Measurements from ENCODE around the gene TMEM80.
"Not testable (repeated sequence)": the region's sequence is repeated elsewhere in the genome, so short reads cannot be mapped to it uniquely, and the experiment has no call there.

The TMEM80 gene

DNA sequence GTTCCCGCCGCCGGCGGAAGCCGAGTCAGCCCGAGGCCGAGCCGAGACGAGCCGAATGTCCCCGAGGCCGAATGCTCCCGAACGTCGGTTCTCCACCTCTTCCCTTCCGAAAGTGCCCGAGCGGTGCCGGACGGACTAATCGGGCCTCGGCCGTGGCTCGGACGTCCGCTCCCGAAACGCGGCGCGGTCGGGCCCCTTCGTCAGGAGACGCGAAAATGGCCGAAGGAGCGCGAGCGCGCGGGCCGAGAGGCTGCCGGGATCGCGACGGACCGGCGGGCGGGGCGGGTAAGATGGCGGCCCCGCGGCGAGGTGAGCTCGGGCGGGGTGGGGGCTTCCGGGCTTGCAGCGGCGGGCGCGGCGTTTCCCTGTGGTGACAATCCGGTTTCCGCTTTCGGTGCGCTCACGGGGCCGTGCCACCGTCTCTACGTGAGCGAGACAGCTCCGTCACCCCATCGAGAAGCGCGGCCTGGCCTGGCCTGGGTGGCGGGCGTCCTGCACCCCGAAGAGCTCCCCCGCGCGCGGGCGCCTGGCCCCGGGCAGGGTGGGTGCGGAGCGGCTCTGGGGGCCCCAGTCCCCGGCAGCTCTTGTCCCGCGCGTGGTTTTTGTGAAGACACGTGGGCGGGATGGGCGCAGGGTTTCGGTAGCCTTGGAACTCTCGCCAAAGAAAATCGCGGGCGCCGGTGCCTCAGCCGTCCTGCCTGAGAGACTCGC, at the start of gene TMEM80:
TSS of gene TMEM80 (plus strand) at position 279 of the 711 bp plus-strand sequence. CDS start at position 291, 12 bp downstream.
- in situ Hi-C loops (cut with MboI; ENCODE audit: low sequenced_read_pairs), result no loop called here

DNA sequence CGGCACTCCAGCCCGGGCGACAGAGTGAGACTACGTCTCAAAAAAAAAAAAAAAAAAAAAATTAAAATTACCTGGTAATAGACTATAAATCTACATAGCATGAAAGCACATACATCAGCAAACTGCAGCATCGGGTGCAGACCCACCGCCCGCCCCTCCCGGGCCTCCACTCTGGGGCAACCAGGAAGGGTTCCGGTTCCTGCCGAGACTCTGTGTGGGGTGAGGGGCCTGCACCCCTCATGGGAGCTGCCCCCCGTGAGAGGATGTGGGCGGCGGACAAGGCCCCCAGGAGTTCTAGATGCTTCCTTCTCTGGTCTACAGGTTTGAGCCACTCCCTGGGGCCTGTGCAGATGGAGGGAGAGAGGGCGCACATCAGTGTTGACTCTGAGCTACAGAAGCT, 49.4 kb upstream of the TMEM80 start:
- in situ Hi-C loops (cut with MboI; ENCODE audit: low sequenced_read_pairs), result no loop called here

DNA sequence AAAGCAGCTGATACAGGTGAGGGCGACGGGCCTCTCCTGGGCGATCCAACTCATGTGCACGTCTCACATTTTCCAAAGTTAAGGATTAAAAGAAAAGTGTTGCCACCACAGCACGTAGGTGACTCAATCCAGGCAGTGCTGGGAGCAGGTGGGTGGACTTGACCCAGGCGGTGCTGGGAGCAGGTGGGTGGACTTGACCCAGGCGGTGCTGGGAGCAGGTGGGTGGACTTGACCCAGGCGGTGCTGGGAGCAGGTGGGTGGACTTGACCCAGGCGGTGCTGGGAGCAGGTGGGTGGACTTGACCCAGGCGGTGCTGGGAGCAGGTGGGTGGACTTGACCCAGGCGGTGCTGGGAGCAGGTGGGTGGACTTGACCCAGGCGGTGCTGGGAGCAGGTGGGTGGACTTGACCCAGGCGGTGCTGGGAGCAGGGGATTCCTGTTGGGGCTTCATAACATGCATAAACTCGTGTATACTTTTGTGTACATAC, 47.9 kb upstream of the TMEM80 start:
- in situ Hi-C loops (cut with MboI; ENCODE audit: low sequenced_read_pairs), result not testable (repeated sequence)

DNA sequence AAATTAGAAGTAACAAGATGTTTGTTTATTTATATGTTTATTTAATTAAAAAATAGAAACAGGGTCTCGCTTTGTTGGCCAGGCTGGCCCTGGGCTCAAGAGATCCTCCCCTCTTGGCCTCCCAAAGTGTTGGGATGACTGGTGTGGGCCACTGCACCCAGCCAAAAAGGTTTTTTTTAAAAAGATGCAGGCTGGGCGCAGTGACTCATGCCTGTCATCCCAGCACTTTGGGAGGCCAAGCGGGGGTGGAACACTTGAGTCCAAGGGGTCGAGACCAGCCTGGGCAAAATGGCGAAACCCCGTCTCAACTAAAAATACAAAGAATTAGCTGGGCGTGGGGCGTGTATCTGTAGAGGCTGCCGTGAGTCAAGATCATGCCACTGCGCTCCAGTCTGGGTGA, 45.1 kb upstream of the TMEM80 start:
- in situ Hi-C loops (cut with MboI; ENCODE audit: low sequenced_read_pairs), result no loop called here

DNA sequence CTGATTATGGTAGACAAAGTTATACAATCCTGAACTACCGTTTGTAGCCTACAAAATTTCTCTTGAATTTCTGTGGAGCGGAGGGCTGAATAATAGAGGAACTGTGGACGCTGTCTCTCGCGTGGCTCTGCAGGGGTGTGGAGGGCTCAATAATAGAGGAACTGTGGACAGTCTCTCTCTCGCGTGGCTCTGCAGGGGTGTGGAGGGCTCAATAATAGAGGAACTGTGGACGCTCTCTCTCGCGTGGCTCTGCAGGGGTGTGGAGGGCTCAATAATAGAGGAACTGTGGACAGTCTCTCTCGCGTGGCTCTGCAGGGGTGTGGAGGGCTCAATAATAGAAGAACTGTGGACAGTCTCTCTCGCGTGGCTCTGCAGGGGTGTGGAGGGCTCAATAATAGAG, 42.5 kb upstream of the TMEM80 start:
- in situ Hi-C loops (cut with MboI; ENCODE audit: low sequenced_read_pairs), result not testable (repeated sequence)

DNA sequence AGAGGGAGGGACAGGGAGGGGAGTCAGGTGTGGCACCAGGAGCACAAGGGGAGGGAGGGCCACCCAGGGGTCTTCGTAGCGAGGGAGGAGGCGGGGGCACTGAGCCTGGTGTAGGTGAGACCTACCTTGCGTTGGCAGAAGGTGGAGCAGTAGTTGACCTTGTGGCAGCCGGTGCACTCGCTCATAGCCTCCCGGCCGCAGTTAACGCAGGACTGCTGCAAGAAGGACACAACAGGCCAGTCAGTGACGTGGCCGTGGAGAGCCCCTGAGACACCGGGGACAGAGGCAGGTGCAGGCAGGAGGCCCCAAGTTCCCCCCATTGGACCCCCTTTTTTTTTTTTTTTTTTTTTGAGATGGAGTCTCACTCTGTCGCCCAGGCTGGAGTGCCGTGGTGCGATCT, 41.8 kb upstream of the TMEM80 start:
- in situ Hi-C loops (cut with MboI; ENCODE audit: low sequenced_read_pairs), result no loop called here

DNA sequence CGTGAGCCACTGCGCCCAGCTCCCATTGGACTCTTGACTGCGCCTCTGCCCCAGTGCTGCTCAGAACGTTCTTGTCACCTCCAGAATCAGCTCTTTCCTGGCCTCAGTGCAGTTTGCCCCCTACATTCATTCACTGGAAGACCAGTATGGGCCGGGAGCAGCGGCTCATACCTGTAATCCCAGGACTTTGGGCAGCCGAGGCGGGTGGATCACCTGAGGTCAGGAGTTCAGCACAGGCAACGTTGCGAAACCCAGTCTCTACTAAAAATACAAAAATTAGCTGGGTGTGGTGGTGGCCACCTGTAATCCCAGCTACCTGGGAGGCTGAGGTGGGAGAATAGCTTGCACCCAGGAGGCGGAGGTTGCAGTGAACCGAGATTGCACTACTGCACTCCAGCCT, 41.2 kb upstream of the TMEM80 start:
- in situ Hi-C loops (cut with MboI; ENCODE audit: low sequenced_read_pairs), result not testable (repeated sequence)

DNA sequence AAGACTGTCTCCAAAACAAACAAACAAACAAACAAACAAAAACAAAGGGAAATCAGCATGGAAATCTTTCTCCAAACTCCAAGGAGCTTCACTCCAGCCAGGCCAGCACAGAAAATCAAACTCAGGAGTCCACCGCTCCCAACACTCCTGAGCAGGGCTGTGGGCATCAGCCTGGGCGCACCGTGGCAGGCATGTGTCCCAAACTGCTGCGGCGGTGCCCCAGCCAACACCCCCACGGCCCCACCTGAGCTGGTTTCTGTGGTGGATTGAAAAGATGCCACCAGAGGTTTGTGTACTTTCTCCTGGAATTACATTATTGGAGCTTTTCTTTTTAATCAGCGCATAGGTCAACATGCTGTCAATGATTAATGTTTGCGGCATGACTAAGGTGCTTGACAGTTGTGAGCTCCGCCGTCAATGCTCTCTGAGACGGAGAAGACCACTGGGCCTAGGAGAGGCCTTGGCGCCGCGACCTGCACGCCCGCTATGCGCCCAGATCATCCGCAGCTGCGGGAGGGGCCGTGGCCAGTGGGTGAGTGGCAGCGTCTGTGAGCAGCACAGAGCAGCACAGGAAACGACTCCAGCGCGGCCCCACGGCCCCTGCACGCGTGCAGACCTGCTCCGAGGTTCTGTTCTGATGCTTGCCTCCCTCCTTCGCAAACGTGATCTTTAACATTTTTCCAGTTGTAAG, 40.4 kb upstream of the TMEM80 start:
- in situ Hi-C loops (cut with MboI; ENCODE audit: low sequenced_read_pairs), result no loop called here

DNA sequence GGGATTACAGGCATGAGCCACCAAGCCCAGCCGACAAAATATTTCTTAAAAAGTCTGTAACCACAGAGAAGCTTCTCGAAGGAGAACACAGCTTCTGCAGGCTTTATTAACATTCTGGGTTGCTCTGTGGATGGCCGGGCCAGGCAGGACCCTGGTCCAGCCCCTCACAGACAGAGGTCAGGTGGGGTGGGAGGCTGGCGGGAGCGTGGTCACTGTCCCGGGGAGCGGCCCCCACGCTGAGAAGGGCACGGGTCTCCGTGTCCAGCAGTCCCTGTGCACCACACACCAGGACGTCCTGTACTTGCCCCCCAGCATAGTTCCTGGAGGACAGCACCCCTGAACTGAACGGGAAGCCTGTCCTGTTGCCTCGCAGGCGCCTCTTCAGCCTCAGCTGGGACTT, 39.2 kb upstream of the TMEM80 start:
- in situ Hi-C loops (cut with MboI; ENCODE audit: low sequenced_read_pairs), result no loop called here

DNA sequence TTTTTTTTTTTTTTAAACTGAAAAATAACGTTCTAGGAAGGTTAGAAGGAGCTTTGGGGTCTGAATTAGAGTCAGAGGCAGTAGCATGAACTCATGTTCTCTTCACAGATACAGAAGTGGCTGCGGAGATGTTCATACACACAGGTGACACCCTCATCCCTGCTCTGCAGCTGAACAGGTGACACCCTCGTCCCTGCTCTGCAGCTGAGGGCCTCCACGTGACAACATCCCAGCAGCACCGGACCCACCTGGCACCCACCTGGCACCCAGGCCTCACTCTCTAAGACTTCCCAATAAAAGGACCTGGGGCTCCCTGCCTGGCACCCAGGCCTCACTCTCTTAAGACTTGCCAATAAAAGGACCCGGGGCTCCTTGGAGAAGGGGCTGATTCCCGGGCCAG, 38.8 kb upstream of the TMEM80 start:
- in situ Hi-C loops (cut with MboI; ENCODE audit: low sequenced_read_pairs), result no loop called here

DNA sequence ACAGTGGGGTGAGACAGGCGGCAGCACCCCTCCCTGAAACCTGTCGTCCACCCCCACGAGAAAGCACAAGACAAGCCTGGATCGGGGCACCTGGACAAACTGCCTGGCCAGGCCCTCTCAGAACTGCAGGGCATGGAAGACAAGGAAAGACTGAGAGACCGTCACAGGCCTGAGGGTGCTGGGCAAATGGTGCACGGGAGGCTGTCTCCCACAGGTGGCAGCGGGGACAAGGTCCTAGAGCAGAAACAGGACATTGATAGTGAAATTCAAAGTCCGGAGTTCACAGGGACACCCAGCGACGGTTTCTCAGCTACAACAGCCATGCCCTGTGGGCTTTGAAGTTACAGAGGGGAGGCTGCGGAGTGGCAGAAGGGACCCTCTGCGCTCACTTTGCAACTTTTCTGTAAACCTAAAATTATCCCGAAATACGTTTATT, 37.9 kb upstream of the TMEM80 start:
- in situ Hi-C loops (cut with MboI; ENCODE audit: low sequenced_read_pairs), result no loop called here

DNA sequence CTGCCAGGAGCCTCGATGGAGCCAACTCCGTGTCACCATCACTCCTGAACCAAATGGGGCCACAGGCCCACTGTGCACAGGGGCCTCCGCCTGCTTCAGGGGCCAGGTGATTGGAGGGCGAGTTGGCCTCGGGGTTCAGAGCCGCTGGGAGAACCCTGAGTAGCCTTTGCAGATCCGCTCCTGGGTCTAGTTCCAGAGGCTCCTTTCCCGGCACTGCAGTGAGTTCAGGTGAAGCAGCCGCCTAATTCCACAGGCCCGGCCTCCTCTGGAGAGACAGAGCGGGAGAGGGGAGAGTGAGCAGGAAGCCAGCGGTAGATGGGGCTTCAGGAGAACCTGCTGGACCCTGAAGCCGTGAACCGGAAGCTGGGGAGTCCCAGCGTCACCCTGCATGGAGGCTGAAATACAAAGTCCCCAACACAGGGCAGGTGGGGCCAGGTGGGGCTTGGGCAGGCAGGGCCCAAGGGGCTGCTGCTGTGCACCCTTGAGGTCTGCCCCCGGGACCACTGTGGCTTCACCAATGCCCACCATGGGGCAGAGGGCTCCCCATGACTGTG, 36.0 kb upstream of the TMEM80 start:
- in situ Hi-C loops (cut with MboI; ENCODE audit: low sequenced_read_pairs), result no loop called here

DNA sequence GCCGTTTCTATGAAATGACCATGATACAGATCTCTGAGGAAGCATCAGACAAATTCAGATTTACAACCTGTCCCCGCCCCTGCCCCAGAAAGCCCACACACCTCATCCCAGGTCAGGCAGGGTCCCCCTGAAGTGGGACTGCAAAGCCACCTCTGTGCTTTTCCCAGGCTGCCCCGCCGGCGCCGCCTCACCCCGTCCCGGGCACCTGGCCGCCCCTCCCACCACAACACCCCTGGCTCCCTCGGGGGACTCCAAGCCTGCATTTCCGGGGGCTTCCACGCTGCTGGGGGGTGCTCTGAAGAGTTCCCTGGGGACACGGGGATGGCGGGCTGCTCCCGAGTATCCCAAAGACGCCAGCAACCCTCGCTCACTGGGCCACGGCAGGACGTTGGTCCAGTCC, 35.3 kb upstream of the TMEM80 start:
- in situ Hi-C loops (cut with MboI; ENCODE audit: low sequenced_read_pairs), result no loop called here

DNA sequence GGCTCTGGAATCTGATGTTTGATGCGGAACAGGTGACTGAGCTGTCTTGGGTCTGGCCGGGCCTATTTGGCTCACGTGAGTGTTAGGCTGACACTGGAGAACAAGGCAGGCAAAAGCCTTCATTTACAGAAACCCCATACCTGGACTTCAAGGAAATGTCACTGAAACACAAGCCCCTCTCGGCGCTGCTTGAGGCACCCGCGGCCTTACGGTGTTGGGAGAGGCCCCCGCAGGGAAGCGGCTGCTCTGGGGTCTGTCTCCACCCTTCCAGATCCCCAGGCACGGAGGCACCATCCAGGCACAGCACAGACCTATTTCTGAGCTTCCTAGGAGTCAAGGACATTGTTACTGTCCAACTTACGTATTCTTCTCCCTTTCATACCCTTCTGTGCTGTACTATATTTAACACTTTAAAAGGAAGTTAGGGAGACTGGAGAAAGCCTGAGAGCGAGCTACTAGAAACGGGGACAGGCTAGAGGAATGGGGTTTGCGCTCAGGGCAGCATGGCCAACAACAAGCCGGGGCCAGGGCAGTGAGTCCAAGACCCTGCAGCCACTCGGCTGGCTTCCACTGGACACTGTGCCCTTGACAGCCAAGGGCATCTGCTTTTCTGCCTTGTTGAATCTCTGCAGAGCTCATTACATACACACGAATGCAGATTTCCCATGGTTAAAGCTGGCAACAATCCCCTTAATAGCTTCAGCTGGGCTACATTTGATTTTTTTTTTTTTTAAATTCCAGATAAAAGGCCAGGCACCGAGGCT, 34.8 kb upstream of the TMEM80 start:
- in situ Hi-C loops (cut with MboI; ENCODE audit: low sequenced_read_pairs), result no loop called here

DNA sequence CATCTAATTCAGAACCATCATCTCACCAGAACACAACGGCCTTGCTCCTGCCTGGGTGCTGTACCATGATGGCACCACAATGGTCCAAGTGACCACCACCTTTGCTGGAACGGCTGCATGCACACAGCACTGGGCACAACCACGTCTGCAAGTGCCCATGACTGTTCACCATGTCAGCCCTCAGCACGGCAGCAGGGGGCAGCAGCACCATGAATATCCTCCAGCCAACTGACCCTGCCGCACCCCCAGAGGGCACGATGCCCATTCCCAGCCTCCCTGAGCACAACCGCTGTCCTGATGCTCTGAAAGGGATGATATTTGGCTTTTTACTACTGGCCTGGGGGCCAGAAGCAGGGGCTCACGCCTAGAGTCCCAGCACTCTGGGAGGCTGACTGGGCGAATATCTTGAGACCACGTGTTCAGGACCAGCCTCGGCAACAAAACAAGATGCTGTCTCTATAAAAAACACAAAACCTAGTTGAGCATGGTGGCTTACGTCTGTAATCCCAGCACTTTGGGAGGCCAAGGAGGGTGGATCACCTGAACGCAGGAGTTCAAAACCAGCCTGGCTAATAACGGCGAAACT, 32.8 kb upstream of the TMEM80 start:
- in situ Hi-C loops (cut with MboI; ENCODE audit: low sequenced_read_pairs), result no loop called here

DNA sequence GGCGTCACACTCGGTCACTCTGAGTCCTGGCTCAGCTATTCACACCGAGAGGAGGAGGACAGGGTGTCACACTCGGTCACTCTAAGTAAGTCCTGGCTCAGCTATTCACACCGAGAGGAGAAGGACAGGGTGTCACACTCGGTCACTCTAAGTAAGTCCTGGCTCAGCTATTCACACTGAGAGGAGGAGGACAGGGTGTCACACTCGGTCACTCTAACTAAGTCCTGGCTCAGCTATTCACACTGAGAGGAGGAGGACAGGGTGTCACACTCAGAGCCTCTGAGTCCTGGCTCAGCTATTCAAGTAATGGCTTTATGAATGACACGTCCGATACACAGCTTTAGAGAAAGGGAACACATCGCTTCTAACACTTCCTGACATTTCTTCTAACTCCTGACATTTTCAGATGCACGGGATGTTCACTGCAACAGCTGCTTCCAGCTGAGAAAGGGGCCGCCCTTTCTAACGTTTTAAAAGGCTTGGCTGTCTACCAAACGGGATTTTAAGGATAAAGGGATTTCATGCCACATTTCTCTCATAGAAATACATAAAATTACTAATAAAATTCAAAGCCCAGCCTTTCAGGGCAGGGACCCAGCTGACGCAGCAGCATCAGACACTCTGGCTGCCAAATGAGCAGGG, 30.4 kb upstream of the TMEM80 start:
- in situ Hi-C loops (cut with MboI; ENCODE audit: low sequenced_read_pairs), result no loop called here

DNA sequence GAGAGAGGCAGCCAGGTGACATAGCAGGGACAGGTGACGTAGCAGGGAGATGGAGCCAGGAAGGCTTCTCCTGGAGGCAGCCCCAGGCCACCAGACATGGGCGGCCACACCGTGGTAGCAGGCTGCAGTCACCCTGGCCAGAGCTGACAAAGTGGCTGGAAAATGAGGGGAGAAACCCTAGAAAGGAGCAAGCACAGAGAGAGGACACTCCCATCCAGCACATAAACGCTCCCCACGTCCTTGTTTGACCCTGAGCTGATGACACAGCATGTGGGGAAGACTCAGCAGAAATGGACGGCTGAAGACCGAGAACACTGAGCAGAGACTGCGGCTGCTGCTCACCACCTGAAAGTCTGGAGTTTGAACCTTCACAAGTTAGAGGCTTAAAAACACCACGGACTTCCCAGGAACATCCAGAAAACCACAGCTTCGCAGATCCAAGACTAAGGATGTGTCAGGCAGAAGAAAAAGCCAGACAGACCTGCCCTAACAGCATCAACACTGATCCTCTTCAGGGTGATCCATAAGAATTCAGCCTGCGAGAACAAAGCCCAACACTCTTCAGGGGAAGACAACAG, 29.8 kb upstream of the TMEM80 start:
- in situ Hi-C loops (cut with MboI; ENCODE audit: low sequenced_read_pairs), result no loop called here

DNA sequence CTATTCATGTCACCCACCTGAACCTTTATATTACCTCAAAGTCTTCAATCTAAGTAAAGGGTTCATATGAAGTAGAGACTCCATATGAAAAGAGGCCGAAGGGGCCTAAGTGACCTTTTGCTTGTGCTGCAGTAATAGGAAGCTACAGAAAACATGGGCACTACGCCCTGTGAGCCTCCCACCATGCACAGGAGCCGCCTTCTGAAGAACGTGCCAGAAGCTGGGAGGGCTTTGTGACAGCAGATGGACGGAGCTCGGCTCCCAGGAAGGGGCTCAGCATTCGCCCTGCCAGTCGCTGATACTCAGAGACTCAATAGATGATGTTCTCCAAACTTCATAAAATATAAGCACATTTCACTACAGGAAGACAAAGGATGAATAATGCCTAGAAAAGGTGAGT, 21.8 kb upstream of the TMEM80 start:
- in situ Hi-C loops (cut with MboI; ENCODE audit: low sequenced_read_pairs), result no loop called here

DNA sequence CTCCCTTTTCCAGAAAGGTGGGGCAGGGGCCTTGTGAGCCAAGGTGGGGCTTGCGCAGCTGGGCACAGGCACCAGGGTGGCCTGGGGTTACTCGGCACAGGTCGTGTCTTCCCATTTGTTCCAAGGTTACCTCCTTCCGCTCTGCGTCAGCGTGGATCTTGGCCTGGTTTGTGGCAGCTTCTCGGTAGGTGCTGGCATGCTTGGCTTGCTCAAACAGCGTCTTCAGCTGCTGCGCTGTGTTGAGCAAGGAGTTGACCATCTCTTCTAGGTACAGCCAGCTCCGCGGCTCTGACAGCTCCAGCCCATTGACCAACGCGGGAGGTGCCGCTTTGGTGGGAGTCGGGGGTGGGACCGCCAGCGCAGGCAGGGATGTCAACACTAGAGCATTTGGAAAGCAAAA, 21.2 kb upstream of the TMEM80 start:
- in situ Hi-C loops (cut with MboI; ENCODE audit: low sequenced_read_pairs), result no loop called here

DNA sequence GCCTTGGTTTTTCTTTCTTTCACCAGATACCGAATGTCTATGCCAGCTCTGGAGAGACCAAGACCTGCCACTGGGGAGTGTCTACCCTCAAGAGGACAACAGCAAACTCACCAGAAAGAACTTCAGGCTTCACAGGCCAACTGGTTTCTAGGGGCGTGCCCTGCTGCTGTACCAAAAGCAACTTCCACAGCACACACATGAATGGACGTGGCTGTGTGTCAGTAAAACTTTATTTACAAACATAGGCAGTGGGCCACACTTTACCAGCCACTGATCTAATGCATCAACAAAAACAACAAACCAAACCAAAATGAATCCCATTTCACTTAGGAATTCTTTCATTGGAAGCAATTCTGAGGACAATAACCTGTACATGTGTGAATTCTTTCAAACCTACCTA, 17.3 kb upstream of the TMEM80 start:
- in situ Hi-C loops (cut with MboI; ENCODE audit: low sequenced_read_pairs), result no loop called here
